Cardiac muscle cell (in vitro differentiated cells and primary cell): ENCODE data around the gene AFG1L. TPM values are rescaled to one million over a fixed set of nuclear protein-coding genes. Genes with fewer than 3 reads are reported as not detected.

Source experiments
- DNase-seq, 2 donors: peaks; one replicate each; pipeline versions ENCODE4 v3.0.0 to v3.0.0-alpha.2; 2010 to 2017; ENCODE audit warnings: low read depth in 1 of 2, low spot score in 1 of 2
- H3K27ac ChIP-seq: fragments of 200-600 bp; sonication (generic); 2 replicates; pipeline ENCODE4 v1.5.1; 2016
- H3K27me3 ChIP-seq: fragments of 200-600 bp; sonication (generic); 2 replicates; pipeline ENCODE4 v1.6.0; 2016; ENCODE audit warnings: control low read depth
- H3K36me3 ChIP-seq: fragments of 200-600 bp; sonication (generic); 2 replicates; pipeline ENCODE4 v1.5.1; 2016; ENCODE audit warnings: control low read depth
- H3K4me1 ChIP-seq: fragments of 200-600 bp; sonication (generic); 2 replicates; pipeline ENCODE4 v1.8.1; 2017; ENCODE audit warnings: low read depth, mild to moderate bottlenecking, mixed run types
- H3K4me3 ChIP-seq: fragments of 200-600 bp; sonication (generic); 2 replicates; pipeline ENCODE4 v1.5.1; 2016; ENCODE audit warnings: mild to moderate bottlenecking
- H3K9me3 ChIP-seq: fragments of 200-600 bp; sonication (generic); 2 replicates; pipeline ENCODE4 v1.5.1; 2017; ENCODE audit warnings: low read depth, mild to moderate bottlenecking, control low read depth
- polyA plus RNA-seq: library from polyadenylated mRNA; unstranded; fragments of >200 nt; fragmentation: Nextera tagmentation; extraction: Ambion mirVana; gene quantifications from 2 replicates; pipeline ENCODE4 v1.2.1, GENCODE V29; 2016
- total RNA-seq: library from RNA; depleted of rRNA; stranded (reverse); fragments of >200 nt; gene quantifications from 2 replicates; pipeline ENCODE4 v1.2.3, GENCODE V29; 2016
- TF ChIP-seq, protein P1 (sequence below): IDR thresholded peaks from 2 replicates; pipeline ENCODE4 v1.5.1; 2012; ENCODE audit warnings: low read depth, mild to moderate bottlenecking, low read length

Gene AFG1L
- total and polyA plus RNA-seq, 2 experiments from 2014 or later = 7.7 to 8.8 TPM

DNA sequence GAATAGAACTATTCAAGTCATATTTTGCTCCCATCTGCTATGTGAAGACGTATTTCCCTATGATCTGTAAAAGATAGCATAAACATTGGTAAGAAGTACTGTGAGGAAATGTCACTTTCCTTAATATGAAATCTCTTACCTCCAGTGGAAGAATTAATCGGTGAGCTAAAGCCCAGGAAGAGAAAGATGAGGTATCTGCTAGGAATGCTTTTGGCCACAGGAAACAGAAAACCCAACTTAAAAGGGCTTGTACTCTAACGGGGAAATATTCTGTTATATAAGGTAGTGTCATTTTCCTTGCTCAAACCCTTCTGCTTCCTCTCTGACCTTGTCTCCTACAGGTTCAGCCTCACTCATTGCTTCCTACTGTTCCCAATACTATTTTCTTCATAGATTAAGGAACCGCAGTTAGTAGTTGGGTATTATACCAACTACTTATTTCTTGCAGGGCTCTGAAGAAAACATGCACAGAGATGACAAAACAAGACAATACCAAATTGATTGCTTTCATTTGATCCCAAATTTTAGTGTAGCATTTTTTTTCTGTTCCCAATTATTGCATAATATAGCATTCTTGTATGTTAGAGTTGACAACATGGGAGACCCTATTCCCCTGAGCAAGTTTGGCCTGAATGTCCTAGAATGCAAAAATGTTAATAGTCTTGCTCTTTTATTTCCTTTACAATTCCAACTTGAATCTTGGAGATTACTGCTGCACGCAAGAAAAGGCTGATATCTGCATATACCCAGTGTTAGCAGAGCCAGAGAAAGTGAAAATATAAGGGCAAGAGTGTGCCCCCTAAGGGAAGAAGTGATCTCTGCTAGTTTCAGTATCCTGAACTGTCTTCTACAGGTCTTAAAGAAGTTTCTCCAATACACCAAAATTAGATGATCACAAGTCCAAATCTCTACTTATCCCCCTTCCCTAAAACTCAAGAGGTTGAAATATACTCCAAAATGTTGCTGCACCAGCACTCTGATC lies 65.3 kb downstream of the AFG1L start:
- H3K4me1 ChIP-seq = no peaks in the 10 kb centered on the region
- no peak overlapping the region for H3K4me3 ChIP-seq
- DNase-seq = peak in 1 of 2 donors; percentile 6

DNA sequence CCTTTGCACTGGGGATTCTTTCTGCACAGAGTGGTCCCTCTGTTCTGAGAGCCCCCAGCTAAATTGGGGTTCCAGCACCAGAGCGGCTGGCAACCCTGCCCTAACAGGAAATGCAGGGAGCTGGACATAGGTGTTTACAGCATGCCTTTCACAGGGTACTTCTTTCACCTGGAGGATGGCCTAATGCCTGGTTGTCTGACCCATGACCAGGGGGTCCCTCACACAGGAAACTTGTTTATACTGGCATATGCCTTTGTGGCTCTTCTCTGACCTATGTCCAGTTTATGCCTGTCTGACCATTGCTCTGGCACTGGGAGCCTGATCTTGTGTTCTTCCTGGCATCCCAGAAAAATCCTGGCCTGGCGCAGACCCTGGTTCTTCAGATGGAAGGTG lies 66.1 kb downstream of the AFG1L start:
- TF ChIP-seq, protein P1, sequence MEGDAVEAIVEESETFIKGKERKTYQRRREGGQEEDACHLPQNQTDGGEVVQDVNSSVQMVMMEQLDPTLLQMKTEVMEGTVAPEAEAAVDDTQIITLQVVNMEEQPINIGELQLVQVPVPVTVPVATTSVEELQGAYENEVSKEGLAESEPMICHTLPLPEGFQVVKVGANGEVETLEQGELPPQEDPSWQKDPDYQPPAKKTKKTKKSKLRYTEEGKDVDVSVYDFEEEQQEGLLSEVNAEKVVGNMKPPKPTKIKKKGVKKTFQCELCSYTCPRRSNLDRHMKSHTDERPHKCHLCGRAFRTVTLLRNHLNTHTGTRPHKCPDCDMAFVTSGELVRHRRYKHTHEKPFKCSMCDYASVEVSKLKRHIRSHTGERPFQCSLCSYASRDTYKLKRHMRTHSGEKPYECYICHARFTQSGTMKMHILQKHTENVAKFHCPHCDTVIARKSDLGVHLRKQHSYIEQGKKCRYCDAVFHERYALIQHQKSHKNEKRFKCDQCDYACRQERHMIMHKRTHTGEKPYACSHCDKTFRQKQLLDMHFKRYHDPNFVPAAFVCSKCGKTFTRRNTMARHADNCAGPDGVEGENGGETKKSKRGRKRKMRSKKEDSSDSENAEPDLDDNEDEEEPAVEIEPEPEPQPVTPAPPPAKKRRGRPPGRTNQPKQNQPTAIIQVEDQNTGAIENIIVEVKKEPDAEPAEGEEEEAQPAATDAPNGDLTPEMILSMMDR = no peak
- H3K4me1 ChIP-seq = no peaks in the 10 kb centered on the region
- H3K4me3 ChIP-seq = no peak overlapping the region
- H3K36me3 ChIP-seq = no peaks in the 10 kb centered on the region
- H3K27me3 ChIP-seq = no peaks in the 10 kb centered on the region
- DNase-seq = no peak
- H3K9me3 ChIP-seq = no peaks in the 10 kb centered on the region
- H3K27ac ChIP-seq = no peak overlapping the region

More for the DNA sequence above, 65.3 kb downstream of the AFG1L start:
- Histone ChIP-seq H3K36me3 (no peaks in the 10 kb centered on the region), H3K9me3 (no peaks in the 10 kb centered on the region), H3K27me3 (no peaks in the 10 kb centered on the region), H3K27ac (no peak overlapping the region)
- TF ChIP-seq, protein P1 = peak; percentile 20

DNA sequence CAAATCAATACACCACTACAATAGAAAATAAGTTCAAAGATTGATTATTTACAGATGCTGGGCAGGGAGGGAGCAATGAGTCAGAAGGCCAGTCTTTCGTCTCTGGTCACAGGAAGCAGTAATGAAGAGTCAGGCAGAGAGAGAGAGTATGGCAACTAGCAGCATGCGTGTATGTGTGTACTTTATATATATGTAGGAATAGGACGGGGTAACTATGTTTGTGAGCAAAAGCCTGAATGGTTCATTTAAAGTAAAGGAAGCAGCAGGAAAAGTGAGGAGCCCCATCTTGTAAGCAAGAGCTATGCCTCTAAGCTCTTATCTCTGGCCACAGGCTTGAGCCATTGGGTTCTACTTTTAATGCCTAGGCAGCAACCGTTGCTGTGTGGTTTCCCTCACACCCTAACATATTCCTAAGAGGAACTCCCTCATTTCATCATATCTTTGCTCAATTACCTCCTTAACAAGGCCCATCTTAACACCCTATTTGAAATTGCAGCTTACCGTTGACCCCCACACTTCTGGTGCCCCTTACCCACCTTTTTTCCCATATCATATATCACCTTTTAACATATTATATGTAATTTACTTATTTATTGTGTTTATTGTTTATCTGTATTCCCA lies 66.6 kb downstream of the AFG1L start:
- H3K27me3 ChIP-seq = no peaks in the 10 kb centered on the region

DNA sequence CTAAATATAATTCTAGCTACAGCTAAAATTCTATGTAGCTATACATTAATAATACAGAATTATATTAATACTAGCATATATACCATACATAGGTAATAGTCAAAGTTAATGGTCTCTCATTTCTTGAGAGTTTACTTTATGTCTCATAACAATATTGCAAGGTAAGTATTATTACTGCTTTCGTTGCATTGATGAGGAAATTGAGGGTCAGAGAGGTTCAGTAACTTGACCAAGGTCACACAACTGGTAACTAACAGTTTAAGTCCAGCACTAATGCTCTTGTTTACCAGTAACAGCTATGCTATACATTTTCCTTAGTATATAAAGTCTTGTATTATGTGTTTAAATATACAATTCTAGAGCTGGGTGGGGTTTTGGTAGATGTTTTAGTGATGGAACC lies 67.6 kb downstream of the AFG1L start:
- no peak for DNase-seq
- no peak overlapping the region for H3K27ac ChIP-seq
- TF ChIP-seq, protein P1 = no peak

More for the DNA sequence above, 66.6 kb downstream of the AFG1L start:
- TF ChIP-seq, protein P1 = no peak
- Histone ChIP-seq H3K4me1 (no peaks in the 10 kb centered on the region), H3K27ac (no peak overlapping the region), H3K4me3 (no peak overlapping the region), H3K9me3 (no peaks in the 10 kb centered on the region), H3K36me3 (no peaks in the 10 kb centered on the region)
- DNase-seq = no peak

DNA sequence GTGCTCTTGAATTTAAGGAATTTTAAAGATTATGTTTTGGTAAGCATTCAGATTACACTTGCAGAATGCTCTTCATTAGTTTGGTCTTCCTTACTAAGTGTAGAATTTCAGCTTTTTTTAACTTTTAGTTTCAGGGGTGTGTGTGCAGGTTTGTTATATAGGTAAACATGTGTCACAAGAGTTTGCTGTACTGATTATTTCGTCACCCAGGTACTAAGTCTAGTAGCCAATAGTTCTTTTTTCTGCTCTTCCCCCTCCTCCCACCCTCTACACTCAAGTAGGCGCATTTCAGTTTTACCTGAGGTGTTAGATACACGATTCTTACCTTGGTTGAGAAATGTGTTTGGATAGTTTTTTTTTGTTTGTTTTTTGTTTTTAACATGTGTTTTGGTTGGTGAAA lies 68.3 kb downstream of the AFG1L start:
- DNase-seq = no peak
- Histone ChIP-seq H3K4me1 (no peaks in the 10 kb centered on the region), H3K27me3 (no peaks in the 10 kb centered on the region), H3K4me3 (no peak overlapping the region), H3K9me3 (no peaks in the 10 kb centered on the region), H3K27ac (no peak overlapping the region), H3K36me3 (no peaks in the 10 kb centered on the region)
- TF ChIP-seq, protein P1 = no peak

More for the DNA sequence above, 67.6 kb downstream of the AFG1L start:
- H3K36me3 ChIP-seq = no peaks in the 10 kb centered on the region
- H3K27me3 ChIP-seq = no peaks in the 10 kb centered on the region
- no peaks in the 10 kb centered on the region for H3K9me3 ChIP-seq
- no peaks in the 10 kb centered on the region for H3K4me1 ChIP-seq
- no peak overlapping the region for H3K4me3 ChIP-seq
